Loucy (cell line): ENCODE data around the gene ATP8B3.

ENCODE experiments used
- EZH2phosphoT487 ChIP-seq: fragments of 200-600 bp; IDR thresholded peaks from 2 replicates; pipeline ENCODE4 v1.6.1; 2018; ENCODE audit warnings: antibody characterized with exemption, mild to moderate bottlenecking, moderate library complexity, borderline replicate concordance
- TF ChIP-seq, protein P1 (sequence below): fragments of 200-600 bp; sonication (generic); conservative IDR thresholded peaks from 2 replicates; pipeline ENCODE4 v1.5.1; 2014; ENCODE audit warnings: mild to moderate bottlenecking, antibody characterized with exemption, low read length

DNA sequence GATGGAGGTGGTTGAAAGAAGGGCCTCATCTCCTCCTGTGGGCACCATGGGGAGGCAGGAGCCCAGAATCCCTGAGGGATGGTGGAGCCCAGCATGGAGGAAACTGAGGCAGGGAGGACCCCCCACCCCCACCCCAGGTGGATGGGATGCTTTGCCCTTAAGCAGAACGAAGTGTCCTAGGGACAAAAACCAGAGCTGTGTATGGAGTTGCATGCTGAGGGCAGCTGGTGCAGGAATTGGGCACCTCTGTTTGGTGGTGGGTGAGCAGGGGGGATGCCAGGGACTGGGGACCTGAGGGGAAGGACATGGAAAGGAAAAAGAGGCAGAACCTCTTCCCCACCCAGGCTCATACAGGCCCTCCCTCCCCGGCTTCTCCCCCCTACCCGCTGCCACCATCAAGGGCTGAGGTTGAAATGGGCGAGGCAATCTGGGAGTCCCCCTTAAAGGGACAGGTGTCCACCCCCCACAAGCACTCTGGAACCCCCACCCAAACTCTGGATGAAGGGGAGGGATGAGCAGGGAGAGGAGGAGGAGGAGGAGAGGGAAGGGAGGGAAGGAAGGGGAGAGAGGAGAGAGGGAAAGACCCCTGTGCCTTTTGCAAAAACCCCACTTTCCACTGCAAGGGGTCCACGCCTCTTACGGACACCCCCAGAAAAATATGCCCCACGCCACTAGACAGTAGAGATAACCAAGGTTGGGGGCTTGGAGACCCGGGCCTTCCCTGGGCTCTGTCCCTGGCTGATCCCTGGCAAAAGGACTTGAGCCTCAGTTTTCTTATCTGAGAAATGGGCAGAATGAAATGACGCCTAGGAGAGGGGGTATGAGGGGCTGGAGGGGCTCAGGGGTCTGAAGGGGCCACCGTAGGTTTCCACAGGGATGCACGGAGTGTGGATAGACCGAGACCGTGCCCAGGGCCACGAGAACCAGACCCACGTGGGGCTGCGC, 52.8 kb downstream of the ATP8B3 start:
- TF ChIP-seq, protein P1, sequence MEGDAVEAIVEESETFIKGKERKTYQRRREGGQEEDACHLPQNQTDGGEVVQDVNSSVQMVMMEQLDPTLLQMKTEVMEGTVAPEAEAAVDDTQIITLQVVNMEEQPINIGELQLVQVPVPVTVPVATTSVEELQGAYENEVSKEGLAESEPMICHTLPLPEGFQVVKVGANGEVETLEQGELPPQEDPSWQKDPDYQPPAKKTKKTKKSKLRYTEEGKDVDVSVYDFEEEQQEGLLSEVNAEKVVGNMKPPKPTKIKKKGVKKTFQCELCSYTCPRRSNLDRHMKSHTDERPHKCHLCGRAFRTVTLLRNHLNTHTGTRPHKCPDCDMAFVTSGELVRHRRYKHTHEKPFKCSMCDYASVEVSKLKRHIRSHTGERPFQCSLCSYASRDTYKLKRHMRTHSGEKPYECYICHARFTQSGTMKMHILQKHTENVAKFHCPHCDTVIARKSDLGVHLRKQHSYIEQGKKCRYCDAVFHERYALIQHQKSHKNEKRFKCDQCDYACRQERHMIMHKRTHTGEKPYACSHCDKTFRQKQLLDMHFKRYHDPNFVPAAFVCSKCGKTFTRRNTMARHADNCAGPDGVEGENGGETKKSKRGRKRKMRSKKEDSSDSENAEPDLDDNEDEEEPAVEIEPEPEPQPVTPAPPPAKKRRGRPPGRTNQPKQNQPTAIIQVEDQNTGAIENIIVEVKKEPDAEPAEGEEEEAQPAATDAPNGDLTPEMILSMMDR = no peak
- no peak for TF ChIP-seq EZH2phosphoT487
